Measurements from ENCODE around the gene TMEM200C. TPM values are rescaled to one million over a fixed set of nuclear protein-coding genes. Genes with fewer than 3 reads are reported as not detected.
A peak's percentile ranks its signal among the peaks of the same experiment; 100 is the strongest.

TMEM200C gene
- total RNA-seq, 1 donor: not detected

DNA sequence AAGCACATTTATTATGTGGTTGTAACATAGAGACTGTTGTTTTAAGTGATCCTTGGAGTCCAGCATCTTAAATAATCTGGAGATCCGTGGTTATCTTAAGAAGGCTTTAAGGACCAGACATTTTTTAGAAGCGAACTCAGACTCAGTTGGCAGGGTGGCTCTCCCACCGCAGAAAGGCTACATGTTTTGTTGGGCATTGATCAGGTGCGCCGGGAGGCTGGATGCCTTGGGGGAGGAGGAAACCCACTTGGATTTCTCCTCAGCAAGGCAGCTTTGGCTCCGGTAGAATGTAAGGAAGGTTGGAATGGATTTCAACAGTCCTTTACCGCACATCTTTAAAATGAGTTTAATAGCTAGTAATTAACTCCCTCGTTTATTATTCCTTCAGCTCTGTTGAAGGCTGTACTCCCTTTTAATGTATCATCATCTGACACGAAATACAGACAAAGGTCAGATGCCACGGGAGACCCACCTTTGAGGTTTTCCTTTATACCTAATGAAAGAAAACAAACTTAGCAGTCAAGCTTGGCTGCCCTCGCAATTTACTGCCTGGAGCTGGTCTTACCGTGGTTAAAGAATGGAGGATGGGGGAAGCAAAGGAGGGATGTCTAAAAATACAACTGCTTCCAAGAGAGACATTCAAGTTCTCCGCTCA is 1.2 kb downstream of the TMEM200C start:
- no peak overlapping the region for H3K4me3 ChIP-seq (ENCODE audit: low read depth, low read length)
- no peak for DNase-seq (ENCODE audit: low read depth)
- TF ChIP-seq, protein P1, sequence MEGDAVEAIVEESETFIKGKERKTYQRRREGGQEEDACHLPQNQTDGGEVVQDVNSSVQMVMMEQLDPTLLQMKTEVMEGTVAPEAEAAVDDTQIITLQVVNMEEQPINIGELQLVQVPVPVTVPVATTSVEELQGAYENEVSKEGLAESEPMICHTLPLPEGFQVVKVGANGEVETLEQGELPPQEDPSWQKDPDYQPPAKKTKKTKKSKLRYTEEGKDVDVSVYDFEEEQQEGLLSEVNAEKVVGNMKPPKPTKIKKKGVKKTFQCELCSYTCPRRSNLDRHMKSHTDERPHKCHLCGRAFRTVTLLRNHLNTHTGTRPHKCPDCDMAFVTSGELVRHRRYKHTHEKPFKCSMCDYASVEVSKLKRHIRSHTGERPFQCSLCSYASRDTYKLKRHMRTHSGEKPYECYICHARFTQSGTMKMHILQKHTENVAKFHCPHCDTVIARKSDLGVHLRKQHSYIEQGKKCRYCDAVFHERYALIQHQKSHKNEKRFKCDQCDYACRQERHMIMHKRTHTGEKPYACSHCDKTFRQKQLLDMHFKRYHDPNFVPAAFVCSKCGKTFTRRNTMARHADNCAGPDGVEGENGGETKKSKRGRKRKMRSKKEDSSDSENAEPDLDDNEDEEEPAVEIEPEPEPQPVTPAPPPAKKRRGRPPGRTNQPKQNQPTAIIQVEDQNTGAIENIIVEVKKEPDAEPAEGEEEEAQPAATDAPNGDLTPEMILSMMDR (IDR thresholded peaks at IDR 0.05; ENCODE audit: insufficient read depth, low read depth, low read length): no peak

DNA sequence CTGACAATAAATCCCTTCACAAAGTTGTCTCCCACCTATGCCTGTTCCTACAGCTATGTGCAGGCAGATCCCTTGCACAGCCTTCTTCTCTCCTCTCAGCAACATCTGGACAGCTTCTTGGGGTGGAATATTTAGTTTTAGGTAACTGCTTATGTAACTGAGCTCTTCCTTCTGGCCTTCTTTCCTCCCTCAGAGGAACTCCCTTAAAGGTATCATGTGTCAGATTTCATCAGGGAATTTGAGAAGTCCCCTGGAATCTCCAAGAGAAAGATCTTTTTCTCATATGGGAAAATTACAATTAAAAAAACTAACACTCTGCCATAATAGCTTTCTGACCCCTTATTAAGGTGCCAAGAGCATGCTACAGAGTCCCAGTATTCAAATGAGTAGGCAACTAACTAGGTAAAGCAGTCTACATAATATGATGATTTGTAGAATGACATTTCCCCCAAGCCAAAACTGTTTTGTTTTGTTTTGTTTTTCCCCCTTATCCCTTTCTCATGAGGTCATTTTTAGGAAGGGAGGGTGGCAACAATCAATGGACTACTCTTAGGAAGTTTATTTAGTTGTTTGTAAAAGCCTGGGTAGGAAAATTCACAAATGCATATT is 2.4 kb downstream of the TMEM200C start:
- H3K4me3 ChIP-seq (ENCODE audit: low read depth, low read length): no peak overlapping the region
- TF ChIP-seq, protein P1 (IDR thresholded peaks at IDR 0.05; ENCODE audit: insufficient read depth, low read depth, low read length): no peak
- DNase-seq (ENCODE audit: low read depth): no peak

DNA sequence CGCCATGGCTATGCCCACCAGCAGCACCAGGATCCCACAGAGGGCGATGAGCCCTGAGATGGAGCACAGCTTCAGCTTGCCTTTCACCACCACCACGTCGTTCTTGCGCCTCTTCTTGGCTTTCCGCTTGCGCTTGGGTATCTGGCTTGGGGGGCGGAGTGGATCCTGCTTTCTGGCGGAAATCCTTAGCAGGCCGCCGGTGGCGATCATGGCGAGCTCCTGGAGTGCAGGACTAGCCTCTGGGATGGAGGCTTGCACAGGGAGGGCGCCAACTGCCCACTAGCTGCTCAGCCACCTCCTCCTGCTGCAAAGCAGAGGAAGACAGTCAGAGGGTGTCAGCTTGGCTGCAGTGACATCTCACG is 3.5 kb downstream of the TMEM200C start:
- no peak for DNase-seq (ENCODE audit: low read depth)
- no peak overlapping the region for H3K4me3 ChIP-seq (ENCODE audit: low read depth, low read length)
- TF ChIP-seq, protein P1 (IDR thresholded peaks at IDR 0.05; ENCODE audit: insufficient read depth, low read depth, low read length): no peak

DNA sequence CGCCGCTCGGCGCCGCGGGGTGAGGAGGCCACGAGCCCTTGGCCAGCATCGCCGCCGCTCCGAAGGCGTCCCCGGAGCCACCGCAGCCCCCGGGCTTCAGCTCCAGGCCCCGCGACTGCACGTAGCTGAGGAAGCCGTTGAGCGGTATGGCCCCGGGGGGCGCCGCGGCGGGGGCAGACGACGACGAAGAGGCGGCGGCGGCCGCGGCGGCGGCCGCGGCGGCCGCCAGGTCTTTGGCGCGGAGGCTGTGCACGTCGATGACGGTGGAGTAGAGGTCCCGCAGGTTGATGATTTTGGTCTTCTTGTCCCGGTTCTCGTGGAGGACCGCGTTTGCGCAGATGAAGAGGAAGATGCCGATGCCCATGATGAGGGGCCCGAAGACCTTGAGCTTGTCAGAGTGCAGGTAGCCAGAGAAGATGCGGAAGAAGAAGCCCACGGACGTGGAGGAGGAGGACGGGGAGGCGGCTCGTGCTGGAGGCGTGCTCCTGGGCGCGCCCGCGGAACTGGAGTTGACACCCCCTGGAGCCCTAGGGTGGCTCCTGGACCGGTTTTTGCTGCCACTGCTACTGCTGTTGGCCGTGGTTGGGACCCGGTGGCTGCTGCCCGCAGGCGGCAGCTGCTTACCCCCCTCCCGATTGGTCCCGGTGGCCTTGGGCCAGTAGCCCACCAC is 4.0 kb downstream of the TMEM200C start:
- TF ChIP-seq, protein P1 (IDR thresholded peaks at IDR 0.05; ENCODE audit: insufficient read depth, low read depth, low read length): no peak
- no peak overlapping the region for H3K4me3 ChIP-seq (ENCODE audit: low read depth, low read length)
- DNase-seq (ENCODE audit: low read depth): no peak

DNA sequence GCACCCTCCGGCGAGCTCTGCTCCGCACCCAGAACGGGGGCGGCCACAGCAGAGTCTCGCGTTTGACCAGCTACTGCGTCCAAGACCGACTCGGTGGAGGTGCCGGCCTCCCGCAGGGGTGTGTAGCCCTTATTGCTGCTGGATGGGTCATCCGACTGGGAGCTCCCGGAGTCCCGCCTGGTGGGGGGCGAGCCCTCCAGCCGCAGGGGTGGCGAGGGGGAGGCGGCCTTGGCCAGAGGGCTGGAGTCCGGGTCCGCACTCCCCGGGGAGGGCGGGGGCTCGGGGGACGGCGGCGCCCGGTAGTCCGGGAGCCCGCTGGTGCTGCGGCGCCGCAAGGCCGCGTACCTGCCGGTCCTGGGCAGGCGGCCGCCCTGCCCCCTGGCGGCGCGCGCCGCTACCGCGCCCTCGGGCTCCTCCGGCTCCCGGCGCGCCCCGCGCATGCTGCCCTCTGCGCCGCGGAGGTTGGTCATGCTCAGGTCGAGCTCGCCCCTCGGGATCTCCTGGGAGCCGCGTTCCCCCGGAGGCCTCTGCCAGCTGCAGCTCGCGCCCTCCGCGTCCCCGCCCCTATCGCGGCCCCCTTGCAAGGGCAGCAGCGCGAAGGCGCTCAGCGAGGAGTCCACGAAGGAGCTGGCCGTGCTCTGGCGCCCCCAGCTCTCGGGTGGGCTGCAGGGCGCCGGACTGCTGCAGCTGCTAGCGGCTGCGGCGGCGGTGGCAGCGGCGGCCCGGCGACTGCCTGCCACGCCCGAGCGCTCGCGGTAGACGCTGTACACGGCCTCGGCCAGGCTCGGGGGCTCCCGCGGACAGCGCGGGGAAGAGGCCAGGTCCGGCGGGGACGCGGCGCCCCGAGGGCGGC is 4.8 kb downstream of the TMEM200C start:
- H3K4me3 ChIP-seq (ENCODE audit: low read depth, low read length): no peak overlapping the region
- DNase-seq (ENCODE audit: low read depth): no peak
- TF ChIP-seq, protein P1 (IDR thresholded peaks at IDR 0.05; ENCODE audit: insufficient read depth, low read depth, low read length): peak; percentile 11

DNA sequence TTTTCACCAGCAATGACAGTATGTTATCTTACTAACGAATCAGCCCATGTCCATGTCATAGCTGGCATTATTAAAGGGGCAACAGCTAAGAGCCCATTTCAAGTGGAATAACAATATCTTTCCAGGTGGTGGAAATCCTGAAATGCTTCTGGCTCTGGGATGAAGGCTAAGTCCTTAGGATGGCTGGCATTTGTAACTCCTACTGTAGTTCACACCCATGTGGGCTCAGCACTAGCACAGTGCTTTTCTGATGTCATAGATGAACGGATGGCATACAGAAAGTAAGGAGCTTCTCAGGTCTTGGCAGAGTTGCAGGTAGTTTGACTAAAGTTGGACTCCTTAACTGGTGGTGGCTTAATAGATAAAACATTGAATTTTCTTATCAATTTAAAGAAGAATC is 10.0 kb downstream of the TMEM200C start:
- no peak overlapping the region for H3K4me3 ChIP-seq (ENCODE audit: low read depth, low read length)
- TF ChIP-seq, protein P1 (IDR thresholded peaks at IDR 0.05; ENCODE audit: insufficient read depth, low read depth, low read length): no peak
- DNase-seq (ENCODE audit: low read depth): no peak

All from fibroblast of villous mesenchyme (primary cell).